Ascending aorta (tissue), 2 donors: ENCODE data around the gene CTCFL. TPM values are rescaled to one million over a fixed set of nuclear protein-coding genes. Genes with fewer than 3 reads are reported as not detected.

Experiments used
- DNase-seq, 2 donors: peaks; one replicate each; pipeline ENCODE4 v3.0.0-alpha.2; 2019; ENCODE audit warnings: low spot score in 2 of 2
- H3K27ac ChIP-seq, 2 donors: fragments of 200-600 bp; sonication (generic); one replicate each; pipeline ENCODE4 v1.5.1; 2016 to 2017; ENCODE audit warnings: mild to moderate bottlenecking in 1 of 2
- H3K27me3 ChIP-seq: fragments of 200-600 bp; sonication (generic); one replicate; pipeline ENCODE4 v1.5.1; 2017
- H3K36me3 ChIP-seq, 2 donors: fragments of 200-600 bp; sonication (generic); one replicate each; pipeline ENCODE4 v1.5.1; 2016
- H3K4me1 ChIP-seq, 2 donors: fragments of 200-600 bp; sonication (generic); one replicate each; pipeline ENCODE4 v1.5.1; 2016 to 2017; ENCODE audit warnings: mild to moderate bottlenecking in 1 of 2
- H3K4me3 ChIP-seq, 2 donors: fragments of 200-600 bp; sonication (generic); one replicate each; pipeline ENCODE4 v1.5.1; 2016 to 2017; ENCODE audit warnings: mild to moderate bottlenecking in 1 of 2
- H3K9me3 ChIP-seq, 2 donors: fragments of 200-600 bp; sonication (generic); one replicate each; pipeline ENCODE4 v1.5.1; 2016
- intact Hi-C: fragments of 100-400 bp; cut with DNase I; formaldehyde crosslinking; loops from one replicate; pipeline ENCODE4 v1.15.1; 2023
- total RNA-seq: library from RNA; depleted of rRNA; stranded (reverse); fragments of >200 nt; gene quantifications from one replicate; pipeline ENCODE4 v1.1.0, GENCODE V29; 2016
- TF ChIP-seq, protein P1 (sequence below), 3 experiments: fragments of 200-600 bp in 2 of 3; fragments of 450-650 bp in 1 of 3; sonication (generic) in 2 of 3; IDR thresholded peaks; one replicate each; pipeline ENCODE4 v1.5.1; 2016 to 2019; ENCODE audit warnings: antibody characterized with exemption in 3 of 3, mild to moderate bottlenecking in 1 of 3, moderate library complexity in 1 of 3

CTCFL gene
- total RNA-seq, 1 donor from 2014 or later, result not detected

DNA sequence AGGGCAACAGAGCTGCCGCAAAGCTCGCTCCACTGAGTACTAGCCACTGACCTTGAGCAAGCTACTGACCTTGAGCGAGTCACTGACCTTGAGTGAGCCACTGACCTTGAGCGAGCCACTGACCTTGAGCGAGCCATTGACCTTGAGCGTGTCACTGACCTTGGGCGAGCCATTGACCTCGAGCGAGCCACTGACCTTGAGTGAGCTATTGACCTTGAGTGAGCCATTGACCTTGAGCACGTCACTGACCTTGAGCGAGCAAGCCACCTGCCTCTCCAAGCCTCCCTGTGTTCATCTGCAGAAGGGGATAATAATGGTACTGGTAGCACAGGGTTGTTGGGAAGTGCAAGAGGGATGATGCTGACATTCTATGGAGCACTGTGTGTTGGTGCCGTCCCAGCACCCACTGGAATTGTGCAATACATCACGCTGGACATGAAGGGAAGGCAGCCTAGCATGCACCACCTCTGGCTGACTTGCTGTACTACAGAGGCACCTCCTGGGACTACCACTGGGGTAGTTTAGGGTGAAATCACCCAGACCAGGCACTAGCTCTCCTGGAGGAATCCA lies 60.2 kb downstream of the CTCFL start:
- no peak for DNase-seq
- H3K36me3 ChIP-seq, result no peaks in the 10 kb centered on the region
- no peaks in the 10 kb centered on the region for H3K4me1 ChIP-seq
- H3K27ac ChIP-seq, result no peak overlapping the region
- TF ChIP-seq, protein P1, sequence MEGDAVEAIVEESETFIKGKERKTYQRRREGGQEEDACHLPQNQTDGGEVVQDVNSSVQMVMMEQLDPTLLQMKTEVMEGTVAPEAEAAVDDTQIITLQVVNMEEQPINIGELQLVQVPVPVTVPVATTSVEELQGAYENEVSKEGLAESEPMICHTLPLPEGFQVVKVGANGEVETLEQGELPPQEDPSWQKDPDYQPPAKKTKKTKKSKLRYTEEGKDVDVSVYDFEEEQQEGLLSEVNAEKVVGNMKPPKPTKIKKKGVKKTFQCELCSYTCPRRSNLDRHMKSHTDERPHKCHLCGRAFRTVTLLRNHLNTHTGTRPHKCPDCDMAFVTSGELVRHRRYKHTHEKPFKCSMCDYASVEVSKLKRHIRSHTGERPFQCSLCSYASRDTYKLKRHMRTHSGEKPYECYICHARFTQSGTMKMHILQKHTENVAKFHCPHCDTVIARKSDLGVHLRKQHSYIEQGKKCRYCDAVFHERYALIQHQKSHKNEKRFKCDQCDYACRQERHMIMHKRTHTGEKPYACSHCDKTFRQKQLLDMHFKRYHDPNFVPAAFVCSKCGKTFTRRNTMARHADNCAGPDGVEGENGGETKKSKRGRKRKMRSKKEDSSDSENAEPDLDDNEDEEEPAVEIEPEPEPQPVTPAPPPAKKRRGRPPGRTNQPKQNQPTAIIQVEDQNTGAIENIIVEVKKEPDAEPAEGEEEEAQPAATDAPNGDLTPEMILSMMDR (IDR thresholded peaks at IDR 0.05), result no peak
- no peak overlapping the region for H3K4me3 ChIP-seq
- no peaks in the 10 kb centered on the region for H3K9me3 ChIP-seq
- no peaks in the 10 kb centered on the region for H3K27me3 ChIP-seq
- intact Hi-C loops, result no loop called here

DNA sequence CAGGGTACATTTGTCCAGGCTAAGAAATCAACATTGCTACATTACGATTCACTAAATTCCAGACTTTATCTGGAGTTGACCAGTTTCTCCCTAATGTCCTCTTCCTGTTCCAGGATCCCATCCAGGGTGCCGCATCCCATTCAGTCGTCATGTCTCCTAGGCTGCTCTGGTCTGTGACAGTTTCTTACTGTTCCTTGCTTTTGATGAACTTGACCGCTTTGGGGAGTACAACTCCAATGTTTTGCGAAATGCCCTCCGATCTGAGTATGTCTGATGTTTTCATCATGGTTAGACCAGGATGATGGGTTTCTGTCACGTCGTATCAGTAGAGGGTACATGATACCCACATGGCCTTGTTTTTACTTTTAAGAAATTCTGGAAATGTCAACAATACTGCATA lies 62.2 kb downstream of the CTCFL start:
- Histone ChIP-seq H3K27ac (no peak overlapping the region), H3K27me3 (no peaks in the 10 kb centered on the region), H3K4me3 (no peak overlapping the region), H3K4me1 (peaks cover 2 to 11% of the 10 kb centered on the region in 2 donors), H3K9me3 (no peaks in the 10 kb centered on the region), H3K36me3 (no peaks in the 10 kb centered on the region)
- intact Hi-C loops, result no loop called here
- TF ChIP-seq, protein P1 (IDR thresholded peaks at IDR 0.05), result no peak
- DNase-seq, result no peak

DNA sequence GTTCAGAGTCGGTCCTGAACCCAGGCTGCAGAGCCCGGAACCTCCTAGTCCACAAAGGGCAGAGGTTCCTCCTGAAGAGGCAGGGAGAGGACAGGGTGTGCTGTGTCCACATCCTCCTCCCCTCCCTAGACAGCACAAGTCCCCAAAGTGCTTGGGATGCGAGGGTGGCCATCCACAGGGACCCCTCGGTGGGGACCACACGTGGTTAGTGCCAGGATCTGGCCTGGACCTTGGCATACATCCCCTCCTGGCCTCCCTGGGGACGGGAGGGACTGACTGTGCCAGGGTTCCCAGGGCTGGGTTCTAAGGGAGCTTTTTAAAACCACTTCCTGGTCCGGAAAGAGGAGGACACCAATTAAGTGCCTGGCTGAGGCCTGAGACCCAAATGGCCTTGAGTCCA lies 63.2 kb downstream of the CTCFL start:
- no peak overlapping the region for H3K4me3 ChIP-seq
- DNase-seq, result no peak
- TF ChIP-seq, protein P1 (IDR thresholded peaks at IDR 0.05), result no peak
- intact Hi-C loops, result no loop called here
- H3K27ac ChIP-seq, result no peak overlapping the region
- H3K27me3 ChIP-seq, result no peaks in the 10 kb centered on the region
- H3K9me3 ChIP-seq, result no peaks in the 10 kb centered on the region
- H3K36me3 ChIP-seq, result no peaks in the 10 kb centered on the region
- peaks cover 7 to 17% of the 10 kb centered on the region in 2 donors for H3K4me1 ChIP-seq

DNA sequence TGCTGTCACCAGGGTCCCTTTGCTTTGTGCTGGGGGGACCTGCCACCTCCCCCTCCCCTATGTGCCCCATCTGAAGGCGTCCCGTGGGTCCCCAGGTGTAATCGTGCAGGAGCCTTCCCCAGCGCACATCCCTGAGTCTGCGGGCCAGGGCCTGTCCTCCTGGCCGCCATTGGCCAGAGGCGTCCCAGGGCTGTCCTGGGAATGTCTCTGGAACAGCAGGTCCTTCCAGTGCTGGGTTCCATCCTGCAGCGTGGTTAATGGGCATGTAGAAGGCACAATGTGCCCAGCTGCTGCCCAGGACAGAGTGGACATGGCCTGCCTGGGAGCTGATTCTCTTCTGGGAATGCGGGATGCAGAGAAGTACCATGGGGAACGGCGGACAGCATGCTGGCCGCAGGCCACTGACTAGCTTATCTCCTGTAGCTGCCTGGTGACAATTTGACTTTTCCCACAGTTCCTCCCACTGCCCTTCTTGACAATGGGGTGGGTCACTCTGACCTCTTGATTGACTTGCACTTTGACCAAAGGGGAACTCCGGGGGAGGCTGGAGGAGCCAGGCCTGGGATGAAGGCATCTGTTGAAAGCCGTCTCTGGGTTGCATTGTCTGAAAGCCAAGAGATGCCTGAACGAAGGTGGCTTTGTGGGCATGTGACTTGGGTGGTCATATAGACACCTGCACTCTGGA lies 64.0 kb downstream of the CTCFL start:
- Histone ChIP-seq H3K27ac (no peak overlapping the region), H3K4me3 (no peak overlapping the region), H3K9me3 (no peaks in the 10 kb centered on the region), H3K36me3 (no peaks in the 10 kb centered on the region), H3K4me1 (peaks cover 7 to 17% of the 10 kb centered on the region in 2 donors), H3K27me3 (no peaks in the 10 kb centered on the region)
- DNase-seq, result no peak
- TF ChIP-seq, protein P1 (IDR thresholded peaks at IDR 0.05), result no peak
- intact Hi-C loops, result no loop called here

DNA sequence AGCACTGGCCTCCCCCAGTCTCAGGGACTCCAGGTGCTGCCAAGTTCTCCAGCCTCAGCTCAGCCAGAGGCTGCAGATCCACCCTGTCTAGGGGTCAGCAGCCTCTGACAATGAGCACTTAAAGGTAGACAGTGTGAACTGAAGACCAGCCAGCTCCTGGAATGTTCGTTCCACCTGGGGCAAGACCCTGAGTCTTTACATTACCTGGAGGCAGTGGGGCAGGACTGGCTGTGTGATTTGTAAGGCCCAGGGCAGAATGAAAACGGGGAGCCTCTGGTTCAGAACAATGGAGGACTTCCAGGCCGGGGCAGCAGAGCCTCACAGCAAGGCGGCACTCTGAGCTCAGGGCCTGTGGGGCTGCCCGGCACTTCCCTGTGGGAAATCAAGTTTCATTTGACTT lies 65.0 kb downstream of the CTCFL start:
- no peaks in the 10 kb centered on the region for H3K36me3 ChIP-seq
- DNase-seq, result no peak
- intact Hi-C loops, result loop anchor here (2.0 kb wide), 1 partner anchor 69 kb away; the partner anchor contains the start of gene RBM38
- no peaks in the 10 kb centered on the region for H3K27me3 ChIP-seq
- H3K27ac ChIP-seq, result no peak overlapping the region
- peaks cover 7 to 17% of the 10 kb centered on the region in 2 donors for H3K4me1 ChIP-seq
- no peak overlapping the region for H3K4me3 ChIP-seq
- no peaks in the 10 kb centered on the region for H3K9me3 ChIP-seq
- TF ChIP-seq, protein P1 (IDR thresholded peaks at IDR 0.05), result no peak
